Activated CD4-positive, alpha-beta T cell treated with anti-CD3 and anti-CD28 coated beads, Interleukin-2, amount 50 U/mL, for 1 hour (primary cell): ENCODE results near the gene EGF.
"Not testable (repeated sequence)": the region's sequence is repeated elsewhere in the genome, so short reads cannot be mapped to it uniquely, and the experiment has no call there.

Experiments used
- DNase-seq: peaks from one replicate; pipeline ENCODE4 v3.0.0-alpha.2; 2020

EGF gene

DNA sequence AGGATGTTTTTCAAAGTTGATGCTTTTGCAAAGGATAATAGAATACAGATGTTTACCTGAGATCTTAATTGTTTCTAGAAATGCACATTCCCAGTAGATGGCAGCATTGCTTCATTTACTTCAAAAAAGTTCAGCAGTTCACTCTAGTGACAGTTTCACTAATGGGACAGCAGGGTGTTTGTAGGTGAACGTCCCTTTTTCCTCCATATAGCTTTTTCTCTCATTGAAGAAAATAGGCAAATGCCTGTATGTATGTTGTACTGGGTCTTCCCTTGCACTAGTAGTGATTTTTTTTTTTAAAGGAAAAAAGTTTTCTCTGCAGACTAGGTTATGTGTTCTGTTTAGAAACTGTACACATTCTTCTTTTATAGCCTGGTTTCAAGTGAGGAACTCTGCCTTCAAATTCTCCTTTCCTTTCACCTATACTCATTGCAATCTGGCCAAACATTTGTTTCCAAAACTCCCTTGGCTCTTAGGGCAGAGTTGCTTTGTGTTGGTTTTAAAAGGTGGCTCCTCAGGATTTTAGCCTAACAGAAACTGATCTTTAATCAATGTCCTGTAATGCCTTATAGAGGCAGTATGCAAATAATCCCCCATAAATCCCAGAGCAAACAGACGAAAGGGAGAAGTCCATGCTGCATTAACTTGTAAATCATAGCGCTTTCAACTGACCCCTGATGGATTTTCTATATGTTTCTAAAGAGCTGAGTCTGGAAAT lies 86.3 kb downstream of the EGF start:
- DNase-seq: no peak

DNA sequence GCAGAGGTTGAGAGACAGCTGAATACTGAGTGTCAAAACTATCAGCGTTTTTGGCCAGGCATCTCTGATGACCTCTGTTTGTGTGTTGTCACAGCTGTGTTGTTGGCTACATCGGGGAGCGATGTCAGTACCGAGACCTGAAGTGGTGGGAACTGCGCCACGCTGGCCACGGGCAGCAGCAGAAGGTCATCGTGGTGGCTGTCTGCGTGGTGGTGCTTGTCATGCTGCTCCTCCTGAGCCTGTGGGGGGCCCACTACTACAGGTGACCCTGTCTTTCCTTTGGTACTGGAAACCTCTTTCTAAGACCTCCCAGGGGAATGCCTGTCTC lies 86.9 kb downstream of the EGF start:
- no peak for DNase-seq

DNA sequence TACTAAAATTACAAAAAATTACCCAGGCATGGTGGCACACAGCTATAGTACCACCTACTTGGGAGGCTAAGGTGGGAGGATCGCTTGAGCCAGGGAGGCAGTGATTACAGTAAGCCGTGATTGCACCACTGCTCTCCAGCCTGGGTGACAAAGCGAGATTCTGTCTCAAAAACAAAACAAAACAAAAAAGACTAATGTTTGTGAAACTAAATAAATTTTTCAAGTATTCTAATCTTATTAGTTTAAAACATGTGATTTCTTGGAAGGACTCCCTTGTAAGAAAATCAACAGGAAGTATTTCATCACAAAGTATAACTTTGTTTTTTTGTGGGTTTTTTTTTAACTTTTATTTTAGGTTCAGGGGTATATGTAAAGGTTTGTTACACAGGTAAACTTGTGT lies 89.6 kb downstream of the EGF start:
- DNase-seq: no peak

DNA sequence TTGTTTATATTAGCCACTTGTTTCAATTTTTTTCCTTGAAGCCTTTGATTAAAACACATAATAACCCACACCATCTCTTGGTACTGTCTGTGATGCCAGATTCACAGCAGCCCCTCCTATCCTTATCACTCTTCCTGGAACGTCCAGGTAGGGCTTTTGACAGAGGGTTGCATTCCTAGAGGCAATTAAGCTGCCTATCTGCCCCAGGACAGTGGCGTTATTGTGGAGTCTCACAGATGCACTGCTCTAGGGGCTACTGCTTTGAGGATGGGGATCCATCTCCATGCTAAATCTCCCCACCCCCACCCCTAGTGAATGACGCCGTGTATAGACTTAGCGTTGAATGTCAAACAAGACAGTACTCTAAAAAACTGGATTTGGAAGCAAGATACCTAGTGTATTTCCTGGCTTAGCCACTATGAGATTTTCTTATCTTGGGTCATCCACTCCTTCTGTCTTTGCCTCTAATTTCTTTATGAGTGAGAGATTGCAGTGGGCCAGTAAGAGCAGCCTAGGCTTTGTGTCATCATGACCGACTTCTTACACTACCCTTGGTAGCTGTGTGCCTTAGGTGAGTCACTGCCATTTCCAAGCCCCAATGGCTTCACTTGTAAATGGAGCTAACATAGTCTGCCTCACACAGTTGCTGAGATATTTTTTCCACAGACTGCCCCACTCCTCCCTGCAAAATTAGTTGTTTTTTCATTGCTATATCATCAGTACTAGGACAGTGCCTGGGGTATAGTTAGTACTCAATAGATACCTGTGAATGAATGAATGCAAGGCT lies 90.9 kb downstream of the EGF start:
- DNase-seq: no peak

DNA sequence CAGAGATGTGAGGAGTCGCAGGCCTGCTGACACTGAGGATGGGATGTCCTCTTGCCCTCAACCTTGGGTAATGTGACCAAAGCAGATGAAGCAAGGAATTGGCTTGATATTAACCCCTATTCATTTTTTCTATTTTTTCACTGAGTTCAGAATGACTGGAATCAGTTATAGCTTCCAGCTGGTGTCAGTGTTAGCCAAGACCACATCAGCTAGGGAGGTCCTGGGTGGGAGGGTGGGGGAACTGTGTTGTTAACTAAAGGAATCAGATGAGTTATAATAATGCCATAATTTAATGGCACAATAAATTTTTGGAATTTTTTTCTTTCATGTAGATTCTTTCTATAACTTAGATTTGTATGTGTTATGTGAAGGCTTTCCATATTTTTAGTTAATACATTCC lies 91.9 kb downstream of the EGF start:
- DNase-seq: no peak

DNA sequence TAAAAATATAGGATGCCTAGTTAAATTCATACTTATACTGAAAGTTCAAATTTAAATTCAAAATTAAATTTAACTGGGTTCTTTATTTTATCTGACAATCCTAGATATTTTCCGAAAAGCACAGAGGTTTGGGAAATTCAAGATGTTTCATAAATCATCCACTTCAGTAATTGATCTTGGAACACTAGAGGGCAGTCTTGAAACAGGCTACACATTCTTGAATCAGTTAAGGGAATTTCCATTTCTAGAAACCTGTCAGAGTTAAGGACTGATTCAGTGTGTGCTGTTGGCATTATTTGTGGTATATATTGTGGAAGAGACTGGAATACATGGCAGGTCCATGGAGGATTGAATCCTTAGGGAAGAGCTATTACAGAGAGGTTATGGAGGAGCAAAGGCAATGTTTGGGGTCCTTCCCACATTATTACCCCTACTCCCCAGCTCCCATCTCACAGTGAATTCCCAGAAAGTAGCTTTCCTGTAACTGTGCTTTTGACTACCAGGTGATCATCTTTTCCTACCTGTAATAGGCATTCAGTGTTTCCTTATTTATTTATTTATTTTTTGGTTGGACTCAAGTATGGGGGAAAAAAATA lies 92.9 kb downstream of the EGF start:
- DNase-seq: no peak

DNA sequence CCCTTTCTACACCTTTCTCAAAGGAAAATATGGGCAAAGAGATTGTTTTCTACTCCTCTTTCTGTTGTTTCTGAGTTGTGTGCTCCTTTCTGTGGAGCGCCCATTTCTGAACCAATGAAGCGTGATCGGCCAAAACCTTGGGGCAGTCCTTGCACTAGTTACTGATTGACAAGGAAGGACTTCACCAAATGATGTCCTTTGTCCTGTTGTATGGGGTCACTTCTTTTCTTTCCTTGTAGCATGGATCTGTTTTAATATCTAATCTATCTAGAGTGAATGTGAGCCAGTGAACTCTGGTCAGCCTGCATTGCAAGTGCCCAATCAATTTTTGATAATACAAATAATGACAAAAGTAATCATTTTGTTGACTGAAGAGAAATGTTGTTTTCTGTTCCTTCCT lies 94.5 kb downstream of the EGF start:
- no peak for DNase-seq

DNA sequence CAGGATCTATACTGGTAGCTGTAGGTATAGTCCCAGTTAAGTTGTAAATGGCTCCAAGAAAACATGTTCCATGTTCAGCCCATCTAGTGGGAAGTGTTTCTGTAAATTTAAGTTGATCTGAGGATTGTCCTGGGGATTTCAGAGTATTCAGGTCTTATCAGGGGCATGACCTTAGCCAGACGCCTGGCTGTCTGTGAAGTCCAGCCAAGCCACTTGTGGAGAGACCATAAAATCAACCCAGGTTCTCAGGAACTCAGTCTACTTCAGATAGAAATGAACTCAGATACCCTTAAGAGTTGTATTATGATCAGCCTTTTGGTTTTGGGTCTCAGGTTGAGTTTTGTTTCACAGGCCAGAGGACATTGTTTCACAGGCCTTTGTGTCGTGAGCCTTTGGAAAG lies 95.9 kb downstream of the EGF start:
- DNase-seq: no peak

DNA sequence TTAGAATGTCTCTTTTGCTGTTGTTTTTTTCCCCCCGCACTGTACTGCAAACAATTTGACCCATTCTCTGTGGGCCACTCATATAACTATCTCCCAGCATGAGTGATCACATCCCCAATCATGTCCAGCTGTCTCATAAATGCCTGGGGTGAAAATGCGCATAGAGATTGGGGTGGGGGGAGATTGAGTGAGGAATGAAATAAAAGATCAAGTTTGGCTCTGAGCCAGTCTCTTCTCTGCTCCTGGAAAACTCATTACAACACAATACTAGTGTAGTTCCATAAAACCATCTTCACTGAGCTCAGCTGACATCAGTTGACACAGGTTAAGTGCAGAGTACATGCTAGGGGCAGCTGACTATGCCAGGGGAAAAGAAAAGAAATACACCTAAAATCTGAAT lies 96.9 kb downstream of the EGF start:
- no peak for DNase-seq

DNA sequence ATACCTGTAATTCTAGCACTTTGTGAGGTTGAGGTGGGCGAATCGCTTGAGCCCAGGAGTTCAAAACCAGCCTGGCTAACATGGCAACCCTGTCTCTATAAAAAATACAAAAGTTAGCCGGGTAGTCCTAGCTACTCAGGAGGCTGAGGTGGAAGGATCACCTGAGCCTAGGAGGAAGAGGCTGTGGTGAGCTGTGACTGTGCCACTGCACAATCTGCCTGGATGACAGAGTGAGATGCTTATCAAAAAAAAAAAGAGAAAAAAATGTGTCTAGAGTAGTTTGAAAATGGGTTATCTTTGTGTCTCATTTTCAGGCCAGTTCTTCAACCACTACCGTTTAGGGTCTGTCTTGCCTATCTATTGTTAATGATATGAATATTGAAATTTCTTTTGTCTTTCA lies 98.1 kb downstream of the EGF start:
- DNase-seq: no peak

DNA sequence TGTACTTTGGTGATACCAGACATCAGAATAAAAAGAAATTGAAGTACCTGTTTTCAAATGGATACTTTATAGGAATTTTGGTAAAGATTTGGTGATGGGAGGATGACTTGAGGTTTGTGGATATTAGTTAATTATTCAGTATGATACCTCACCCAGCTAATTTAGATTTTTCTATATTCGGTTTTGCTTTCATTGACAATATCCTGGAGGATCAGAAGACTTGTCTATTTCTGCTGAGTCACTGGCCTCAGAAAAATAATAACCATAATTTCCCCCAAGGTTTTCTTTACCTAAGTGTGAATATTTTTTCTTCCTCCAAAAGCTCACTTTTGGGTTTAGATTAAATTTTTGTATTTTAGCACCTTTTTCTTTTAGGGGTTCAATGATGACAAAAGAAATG lies 100.2 kb downstream of the EGF start:
- DNase-seq: no peak

DNA sequence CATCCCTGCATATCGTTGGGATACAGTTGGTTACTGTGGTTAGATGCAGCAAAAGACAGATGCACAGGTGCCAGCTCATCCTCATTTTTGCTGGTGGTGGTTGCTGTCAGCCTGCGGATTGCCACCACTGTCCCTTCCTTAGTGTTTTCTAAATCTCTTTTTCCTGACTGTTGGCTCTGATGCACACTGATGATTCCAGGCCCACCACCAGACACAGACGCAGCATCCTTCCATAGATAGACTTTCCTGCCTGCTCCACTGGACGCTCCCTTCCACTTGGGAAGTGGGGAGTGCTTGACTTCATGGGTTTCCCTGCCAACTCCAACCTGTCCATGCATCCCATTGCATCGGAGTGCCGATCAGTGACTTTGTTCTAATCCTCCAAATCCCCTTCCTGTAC lies 101.5 kb downstream of the EGF start:
- DNase-seq: no peak

DNA sequence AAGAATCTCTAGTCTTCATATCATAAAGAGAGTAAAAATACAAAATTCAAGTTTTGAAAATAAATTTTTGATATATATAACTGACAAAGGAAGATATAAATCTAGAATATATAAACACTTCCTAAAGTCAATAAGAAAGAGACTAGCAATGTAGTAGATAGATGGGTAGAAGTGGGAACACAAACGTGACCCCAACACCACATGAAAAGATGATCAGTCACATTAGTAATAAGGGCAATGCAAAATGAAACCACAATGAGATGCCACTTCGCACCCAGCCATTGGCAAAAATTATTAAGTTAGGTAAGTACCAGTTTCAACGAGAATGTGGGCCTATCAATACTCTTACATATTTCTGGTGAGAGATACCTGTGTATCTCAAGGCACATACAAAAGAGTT lies 106.5 kb downstream of the EGF start:
- no peak for DNase-seq

DNA sequence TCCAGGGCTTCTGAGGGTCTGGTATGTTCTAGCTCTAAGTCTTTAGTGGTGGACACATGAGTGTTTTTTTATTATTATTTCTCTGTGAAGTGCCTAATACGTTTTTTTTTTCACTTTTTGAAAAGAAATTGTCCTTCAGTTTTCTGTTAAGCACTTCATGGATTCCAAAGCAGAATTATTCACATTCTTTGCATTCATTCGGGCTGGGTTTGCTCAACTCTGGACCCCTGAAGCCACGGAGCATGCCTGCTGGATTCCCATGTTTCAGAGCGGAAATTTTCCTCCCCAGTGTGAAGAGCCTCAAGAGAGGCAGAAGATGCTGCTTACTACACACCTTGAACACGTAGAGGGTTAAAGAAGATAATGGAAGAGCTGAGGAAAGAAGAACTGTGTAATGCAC lies 107.5 kb downstream of the EGF start:
- no peak for DNase-seq

DNA sequence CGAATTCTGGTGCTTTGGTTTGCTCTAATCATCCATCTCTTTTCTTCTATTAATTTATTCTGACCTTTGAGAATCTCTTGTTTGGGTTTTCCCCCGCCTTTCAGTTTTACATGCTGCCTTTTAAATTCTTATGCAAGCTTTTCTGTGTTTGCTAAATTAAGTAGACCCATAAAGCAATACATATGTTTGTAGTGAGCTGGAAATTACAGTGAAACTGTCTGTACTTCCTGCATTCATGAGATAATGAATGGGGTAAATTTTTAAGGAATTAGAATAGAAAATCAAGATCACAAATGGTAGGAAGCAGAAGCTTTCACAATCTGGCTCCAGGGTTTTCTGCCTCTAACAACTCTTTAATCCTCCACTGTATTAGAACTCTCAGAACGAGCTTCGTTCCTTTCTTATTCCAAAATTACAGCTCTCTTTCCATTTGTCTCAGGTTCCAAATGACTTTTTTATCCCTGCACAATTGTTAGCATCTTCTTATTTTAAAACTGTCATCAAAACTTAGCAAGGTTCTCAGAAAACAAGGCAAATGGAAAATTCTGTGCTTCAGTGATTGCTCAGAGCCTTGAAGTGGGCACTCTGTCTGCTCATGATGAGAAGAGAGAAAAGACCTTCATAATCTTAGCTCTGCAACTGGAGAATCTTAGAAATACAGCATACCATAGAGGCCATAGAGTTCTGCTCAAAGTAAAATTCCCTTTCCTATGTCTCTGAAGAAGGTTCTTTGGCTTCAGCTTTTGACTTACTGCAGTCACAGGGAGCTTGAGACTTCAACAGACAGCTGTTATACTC lies 108.2 kb downstream of the EGF start:
- DNase-seq: no peak

DNA sequence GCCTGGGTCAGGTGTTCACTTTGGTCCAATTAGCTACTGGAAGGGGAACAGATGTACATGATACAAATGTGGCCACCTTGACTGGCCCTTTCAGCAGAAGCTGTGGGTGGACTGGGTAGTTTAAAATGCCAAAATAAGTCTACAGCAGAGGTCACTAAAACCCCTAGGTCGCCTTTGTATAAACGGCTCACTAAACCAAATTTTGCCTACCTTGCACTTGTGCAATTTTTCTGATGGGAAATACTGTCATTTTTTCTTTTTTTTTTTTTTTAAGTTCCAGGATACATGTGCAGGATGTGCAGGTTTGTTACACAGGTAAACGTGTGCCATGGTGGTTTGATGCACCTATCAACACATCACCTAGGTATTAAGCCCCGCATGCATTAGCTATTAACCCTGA lies 109.8 kb downstream of the EGF start:
- no peak for DNase-seq

DNA sequence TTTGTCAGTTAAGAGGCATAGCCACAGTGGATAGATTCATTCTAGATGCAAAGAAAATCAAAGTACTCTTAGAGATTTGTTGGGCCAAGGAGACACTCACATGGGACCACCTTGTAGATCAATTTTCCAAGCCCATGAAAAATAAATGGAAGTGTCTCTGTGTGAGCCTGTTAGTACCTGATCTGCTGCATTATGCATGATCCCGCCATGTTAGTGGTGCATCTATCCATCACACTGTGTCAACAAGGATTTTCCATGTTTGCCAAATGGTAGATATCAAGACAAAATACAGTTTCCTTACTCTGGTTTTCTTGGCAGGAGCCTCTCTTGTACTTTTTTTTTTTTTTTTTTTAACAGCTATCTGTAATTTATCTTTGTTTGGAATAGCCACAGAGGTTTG lies 112.4 kb downstream of the EGF start:
- DNase-seq: no peak

DNA sequence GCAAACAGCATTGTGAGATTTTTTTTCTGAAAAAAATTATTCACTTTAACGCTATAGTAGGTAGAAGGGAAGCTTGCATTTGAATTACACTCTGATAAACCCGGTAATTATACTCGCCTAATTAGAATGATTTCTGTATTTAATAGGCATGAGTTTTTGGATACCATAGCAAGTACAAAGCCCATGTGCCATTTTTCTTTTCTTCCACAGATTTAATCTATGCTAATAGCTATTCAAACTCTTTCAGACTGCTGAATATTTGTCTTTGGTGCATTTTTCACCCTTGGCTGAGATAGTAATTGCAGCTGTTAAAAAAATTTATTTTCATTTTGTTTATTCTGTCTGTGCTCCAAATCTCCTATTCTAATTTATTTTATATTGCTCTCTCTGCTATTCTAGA lies 113.0 kb downstream of the EGF start:
- no peak for DNase-seq

DNA sequence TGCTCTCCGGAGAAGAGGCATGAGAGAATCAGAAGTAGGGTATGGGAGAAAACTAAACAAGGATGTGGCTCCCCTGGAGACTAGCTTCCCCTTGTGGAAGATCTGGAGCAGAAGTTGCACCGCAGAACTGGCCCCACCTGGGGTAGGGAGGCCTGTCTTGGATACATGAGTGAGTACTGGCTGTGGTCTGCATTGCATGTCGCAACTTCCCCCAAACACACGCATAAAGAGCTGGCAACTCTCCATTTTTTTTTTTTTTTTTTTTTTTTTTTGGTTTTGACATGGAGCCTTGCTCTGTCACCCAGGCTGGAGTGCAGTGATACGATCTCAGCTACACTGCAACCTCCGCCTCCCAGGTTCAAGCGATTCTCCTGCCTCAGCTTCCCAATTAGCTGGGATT lies 119.9 kb downstream of the EGF start:
- DNase-seq: no peak

DNA sequence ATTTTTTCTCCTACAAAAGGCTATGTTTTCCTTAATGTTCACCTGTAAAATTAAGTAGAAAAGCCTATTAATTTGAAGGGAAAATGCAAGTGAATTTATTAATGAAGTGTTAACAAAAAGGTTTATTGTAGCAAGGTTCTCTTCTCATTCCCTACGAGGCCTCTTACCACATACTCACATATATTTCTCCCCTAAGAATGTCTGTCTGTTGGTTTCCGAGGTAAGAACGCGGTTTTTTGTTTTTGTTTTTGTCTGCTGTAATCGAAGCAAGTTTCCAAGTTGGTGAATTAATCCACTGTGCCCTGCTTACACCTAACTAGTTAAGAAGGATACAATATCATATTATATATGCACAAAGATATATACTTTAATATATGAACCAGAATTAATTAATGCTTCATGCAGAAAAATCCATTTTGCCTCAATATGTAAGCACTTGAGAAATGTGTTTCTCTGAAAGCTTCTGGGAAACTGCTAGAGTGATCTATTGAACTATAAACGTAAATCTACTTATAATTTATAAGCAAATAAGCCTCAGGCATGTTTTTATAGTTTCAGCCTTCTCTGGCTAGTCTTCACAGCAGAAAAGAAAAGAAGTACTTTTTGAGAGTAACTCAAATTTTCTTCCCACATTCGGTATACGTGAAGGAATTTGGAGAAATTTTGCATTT lies 120.8 kb downstream of the EGF start:
- DNase-seq: no peak

DNA sequence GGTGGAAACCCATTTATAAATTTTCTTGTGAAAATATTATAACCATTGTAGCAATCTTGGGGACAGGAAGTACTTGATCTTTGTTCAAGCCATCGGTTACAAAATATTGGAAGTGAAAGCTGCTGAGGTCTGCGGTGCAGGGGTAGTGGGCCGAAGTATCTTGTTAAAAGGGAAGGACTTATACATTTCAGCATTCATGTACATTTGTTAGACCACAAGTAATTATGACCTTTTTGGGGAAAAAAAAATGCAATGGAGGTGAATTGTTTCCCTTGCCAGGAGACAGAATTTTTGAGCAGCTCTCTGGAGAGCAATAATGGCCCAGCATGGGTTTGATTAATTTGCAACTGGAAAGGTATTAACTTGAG lies 121.3 kb downstream of the EGF start:
- DNase-seq: no peak

DNA sequence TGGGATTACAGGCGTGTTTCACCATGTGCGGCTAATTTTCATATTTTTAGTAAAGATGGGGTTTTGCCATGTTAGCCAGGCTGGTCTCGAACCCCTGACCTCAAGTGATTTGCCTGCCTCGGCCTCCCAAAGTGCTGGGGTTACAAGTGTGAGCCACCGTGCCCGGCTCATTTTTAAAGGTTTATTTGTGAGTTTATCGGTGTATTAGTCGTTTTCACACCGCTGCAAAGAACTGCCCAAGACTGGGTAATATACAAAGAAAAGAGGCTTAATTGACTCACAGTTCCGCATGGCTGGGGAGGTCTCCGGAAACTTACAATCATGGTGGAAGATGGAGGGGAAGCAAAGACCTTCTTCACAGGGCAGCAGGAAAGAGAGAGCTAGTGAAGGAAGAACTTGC lies 126.5 kb downstream of the EGF start:
- not testable (repeated sequence) for DNase-seq

DNA sequence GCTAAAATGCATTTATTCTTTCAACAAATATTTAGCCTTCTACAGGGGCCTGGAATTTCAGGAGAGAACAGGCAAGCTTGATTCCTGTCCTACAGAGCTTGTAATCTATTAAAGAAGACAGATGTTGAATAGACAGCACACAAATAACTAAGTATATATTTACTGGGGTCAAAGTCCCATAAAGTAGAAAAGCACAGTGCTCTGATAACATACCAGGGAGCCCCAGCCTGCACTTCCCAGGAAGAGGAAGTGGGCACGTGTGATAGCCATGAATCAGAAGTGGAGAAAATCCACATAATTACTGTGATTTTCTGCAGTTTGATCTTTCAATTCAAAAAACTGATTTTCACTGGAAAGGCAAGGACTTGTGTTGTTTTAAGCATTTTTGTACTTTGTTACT lies 129.1 kb downstream of the EGF start:
- DNase-seq: no peak
